K562 (cell line): Measurements from ENCODE around the gene GALNT18.

Experiments used
- ATF1 ChIP-seq, 2 experiments: fragments of 450-650 bp in 1 of 2; IDR thresholded peaks; 2 replicates each; pipeline ENCODE4 v1.6.1; 2016; ENCODE audit warnings: missing compliant biosample characterization in 1 of 2, missing genetic modification characterization in 1 of 2
- CHD2 ChIP-seq: IDR thresholded peaks from 2 replicates; pipeline ENCODE4 v1.6.1; 2011; ENCODE audit warnings: low read depth, low read length
- CUX1 ChIP-seq: fragments of 200-800 bp; sonication (Bioruptor generic); IDR thresholded peaks from 2 replicates; pipeline ENCODE4 v1.6.1; 2016; ENCODE audit warnings: missing genetic modification characterization, missing compliant biosample characterization
- EHMT2 ChIP-seq: fragments of 450-650 bp; IDR thresholded peaks from 2 replicates; pipeline ENCODE4 v1.6.1; 2018; ENCODE audit warnings: antibody characterized with exemption
- EZH2 ChIP-seq: IDR thresholded peaks from 2 replicates; pipeline ENCODE4 v1.6.1; 2012; ENCODE audit warnings: low read depth, mild to moderate bottlenecking, inconsistent platforms, low read length, borderline replicate concordance
- KDM1A ChIP-seq, 2 experiments: fragments of 450-650 bp; IDR thresholded peaks; 2 replicates each; pipeline ENCODE4 v1.6.1; 2016; ENCODE audit warnings: mild to moderate bottlenecking in 2 of 2
- LCOR ChIP-seq: sonication (generic); formaldehyde crosslinking; IDR thresholded peaks from 2 replicates; pipeline ENCODE4 v1.8.0; 2022; ENCODE audit warnings: mild to moderate bottlenecking, missing genetic modification reagents
- POLR2A ChIP-seq: fragments of 450-650 bp; conservative IDR thresholded peaks from 2 replicates; pipeline ENCODE4 v1.6.1; 2016
- ZNF263 ChIP-seq: sonication (generic); formaldehyde crosslinking; IDR thresholded peaks from 2 replicates; pipeline ENCODE4 v1.8.0; 2022; ENCODE audit warnings: mild to moderate bottlenecking, missing genetic modification reagents, borderline replicate concordance
- ZNF449 ChIP-seq: fragments of 250-450 bp; sonication (Bioruptor Pico); IDR thresholded peaks from 2 replicates; pipeline ENCODE4 v1.8.0; 2022; ENCODE audit warnings: moderate library complexity, mild to moderate bottlenecking, inconsistent platforms
- ZNF511 ChIP-seq: sonication (generic); formaldehyde crosslinking; IDR thresholded peaks from 2 replicates; pipeline ENCODE4 v1.8.0; 2022; ENCODE audit warnings: mild to moderate bottlenecking, missing genetic modification reagents
- ZNF707 ChIP-seq: fragments of 250-450 bp; sonication (Bioruptor Pico); conservative IDR thresholded peaks from 2 replicates; pipeline ENCODE4 v1.8.0; 2022; ENCODE audit warnings: inconsistent platforms, mild to moderate bottlenecking, moderate library complexity
- TF ChIP-seq, protein P1 (sequence below), 3 experiments: IDR thresholded peaks in 2 of 3; conservative IDR thresholded peaks in 1 of 3; 2 replicates each; pipeline ENCODE4 v1.5.1; 2011 to 2012; ENCODE audit warnings: low read length in 3 of 3, mild to moderate bottlenecking in 3 of 3, control low read depth in 2 of 3, improper control_type of control experiment in 1 of 3, inconsistent platforms in 1 of 3, low read depth in 1 of 3, mixed read lengths in 1 of 3, moderate library complexity in 1 of 3; ENCODE audit not compliant: insufficient read depth in 2 of 3
- TF ChIP-seq, protein P2 (sequence below), 2 experiments: IDR thresholded peaks in 1 of 2; conservative IDR thresholded peaks in 1 of 2; 2 replicates each; pipeline ENCODE4 v1.6.1; 2016; ENCODE audit warnings: low read depth in 2 of 2, mild to moderate bottlenecking in 1 of 2, missing compliant biosample characterization in 1 of 2, missing genetic modification characterization in 1 of 2, moderate library complexity in 1 of 2

GRCh38 chr11:11415901-11416300 lies 205.9 kb downstream of the GALNT18 start:
- TF ChIP-seq ZNF511 (no peak), ZNF263 (CRISPR knock-in tag) (no peak), CUX1 (CRISPR knock-in tag) (no peak), KDM1A (IDR thresholded peaks at IDR 0.05) (no peak), LCOR (CRISPR knock-in tag) (no peak), EHMT2 (no peak), POLR2A (no peak), ZNF449 (no peak), EZH2 (no peak), ATF1 (CRISPR knock-in tag; IDR thresholded peaks at IDR 0.05) (no peak), ATF1 (tag; IDR thresholded peaks at IDR 0.05) (no peak), CHD2 (no peak), ZNF707 (no peak)
- TF ChIP-seq, protein P1, sequence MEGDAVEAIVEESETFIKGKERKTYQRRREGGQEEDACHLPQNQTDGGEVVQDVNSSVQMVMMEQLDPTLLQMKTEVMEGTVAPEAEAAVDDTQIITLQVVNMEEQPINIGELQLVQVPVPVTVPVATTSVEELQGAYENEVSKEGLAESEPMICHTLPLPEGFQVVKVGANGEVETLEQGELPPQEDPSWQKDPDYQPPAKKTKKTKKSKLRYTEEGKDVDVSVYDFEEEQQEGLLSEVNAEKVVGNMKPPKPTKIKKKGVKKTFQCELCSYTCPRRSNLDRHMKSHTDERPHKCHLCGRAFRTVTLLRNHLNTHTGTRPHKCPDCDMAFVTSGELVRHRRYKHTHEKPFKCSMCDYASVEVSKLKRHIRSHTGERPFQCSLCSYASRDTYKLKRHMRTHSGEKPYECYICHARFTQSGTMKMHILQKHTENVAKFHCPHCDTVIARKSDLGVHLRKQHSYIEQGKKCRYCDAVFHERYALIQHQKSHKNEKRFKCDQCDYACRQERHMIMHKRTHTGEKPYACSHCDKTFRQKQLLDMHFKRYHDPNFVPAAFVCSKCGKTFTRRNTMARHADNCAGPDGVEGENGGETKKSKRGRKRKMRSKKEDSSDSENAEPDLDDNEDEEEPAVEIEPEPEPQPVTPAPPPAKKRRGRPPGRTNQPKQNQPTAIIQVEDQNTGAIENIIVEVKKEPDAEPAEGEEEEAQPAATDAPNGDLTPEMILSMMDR (IDR thresholded peaks at IDR 0.05 in 2 of 3, conservative IDR thresholded peaks at IDR 0.05 in 1 of 3; ENCODE audit: insufficient read depth in 2 of 3, low read depth in 1 of 3, low read length in 3 of 3): no peak
- TF ChIP-seq, protein P2, sequence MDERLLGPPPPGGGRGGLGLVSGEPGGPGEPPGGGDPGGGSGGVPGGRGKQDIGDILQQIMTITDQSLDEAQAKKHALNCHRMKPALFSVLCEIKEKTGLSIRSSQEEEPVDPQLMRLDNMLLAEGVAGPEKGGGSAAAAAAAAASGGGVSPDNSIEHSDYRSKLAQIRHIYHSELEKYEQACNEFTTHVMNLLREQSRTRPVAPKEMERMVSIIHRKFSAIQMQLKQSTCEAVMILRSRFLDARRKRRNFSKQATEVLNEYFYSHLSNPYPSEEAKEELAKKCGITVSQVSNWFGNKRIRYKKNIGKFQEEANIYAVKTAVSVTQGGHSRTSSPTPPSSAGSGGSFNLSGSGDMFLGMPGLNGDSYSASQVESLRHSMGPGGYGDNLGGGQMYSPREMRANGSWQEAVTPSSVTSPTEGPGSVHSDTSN (CRISPR knock-in tag; IDR thresholded peaks at IDR 0.05; ENCODE audit: low read depth): no peak
- TF ChIP-seq, protein P2 (tag; conservative IDR thresholded peaks at IDR 0.05; ENCODE audit: low read depth): no peak
